SU-DHL-6 (cell line): ENCODE measurements around the gene KLF16.

Source experiments
- H2AFZ ChIP-seq: fragments of 200-600 bp; sonication (generic); 2 replicates; pipeline ENCODE4 v1.6.1; 2014; ENCODE audit warnings: low read depth, mild to moderate bottlenecking, moderate library complexity, mixed read lengths, antibody characterized with exemption, low read length; ENCODE audit not compliant: severe bottlenecking
- H3F3A ChIP-seq: fragments of 200-600 bp; shearing (Covaris generic); 2 replicates; pipeline ENCODE4 v1.6.0; 2016; ENCODE audit warnings: antibody characterized with exemption, mild to moderate bottlenecking; ENCODE audit not compliant: insufficient read depth
- H3K27ac ChIP-seq: fragments of 200-600 bp; sonication (generic); 2 replicates; pipeline ENCODE4 v1.5.1; 2016; ENCODE audit warnings: low read depth, mild to moderate bottlenecking, low read length, moderate library complexity, mixed read lengths
- H3K27me3 ChIP-seq: fragments of 200-600 bp; sonication (generic), shearing (Covaris generic); 2 replicates; pipeline ENCODE4 v1.6.0; 2014; ENCODE audit warnings: mild to moderate bottlenecking, low read length
- H3K36me3 ChIP-seq: fragments of 200-600 bp; sonication (generic); 2 replicates; pipeline ENCODE4 v1.6.1; 2014; ENCODE audit warnings: mild to moderate bottlenecking, low read length, mixed read lengths
- H3K4me2 ChIP-seq: fragments of 300-600, 200-600 bp; shearing (Covaris generic), sonication (generic); 2 replicates; pipeline ENCODE4 v1.6.0; 2014; ENCODE audit warnings: low read length, low read depth, mild to moderate bottlenecking; ENCODE audit not compliant: poor library complexity, severe bottlenecking
- H3K4me3 ChIP-seq: fragments of 200-600 bp; sonication (generic); 2 replicates; pipeline ENCODE4 v1.5.1; 2014; ENCODE audit warnings: antibody characterized with exemption, low read length, mild to moderate bottlenecking, mixed read lengths; ENCODE audit not compliant: insufficient read depth, poor library complexity, severe bottlenecking
- H3K79me2 ChIP-seq: fragments of 200-600 bp; sonication (generic); 2 replicates; pipeline ENCODE4 v1.6.1; 2014; ENCODE audit warnings: mild to moderate bottlenecking, low read length, moderate library complexity; ENCODE audit not compliant: insufficient read depth
- H3K9ac ChIP-seq: fragments of 200-600 bp; sonication (generic); 2 replicates; pipeline ENCODE4 v1.7.0; 2014; ENCODE audit warnings: mild to moderate bottlenecking, low read length
- H3K9me2 ChIP-seq: fragments of 200-600 bp; sonication (generic); replicated peaks from 2 replicates; pipeline ENCODE4 v1.6.1; 2014; ENCODE audit warnings: low read length; ENCODE audit not compliant: insufficient read depth
- H3K9me3 ChIP-seq: fragments of 200-600 bp; sonication (generic); 2 replicates; pipeline ENCODE4 v1.6.1; 2014; ENCODE audit warnings: low read length, mixed read lengths; ENCODE audit not compliant: insufficient read depth
- H4K20me1 ChIP-seq: fragments of 200-600 bp; sonication (generic); 2 replicates; pipeline ENCODE4 v1.6.1; 2014; ENCODE audit warnings: low read depth, mild to moderate bottlenecking, antibody characterized with exemption, low read length, moderate library complexity, mixed read lengths
- CTCF ChIP-seq: fragments of 200-600 bp; sonication (generic); IDR thresholded peaks from one replicate; pipeline ENCODE4 v1.5.1; 2017; ENCODE audit warnings: antibody characterized with exemption, mild to moderate bottlenecking, low read length, moderate library complexity; ENCODE audit not compliant: insufficient read depth, poor library complexity, severe bottlenecking
- EZH2phosphoT487 ChIP-seq: fragments of 200-600 bp; sonication (generic), shearing (Covaris generic); conservative IDR thresholded peaks from 2 replicates; pipeline ENCODE4 v1.6.1; 2018; ENCODE audit warnings: mild to moderate bottlenecking, antibody characterized with exemption, low read length, moderate library complexity, mixed read lengths

Gene KLF16

GRCh38 chr19:1907563-1908363 lies 44.4 kb upstream of the KLF16 start:
- Histone ChIP-seq H3K9me3 (no peaks in the 10 kb centered on the region), H3K36me3 (no peaks in the 10 kb centered on the region), H3K4me2 (no peak overlapping the region), H4K20me1 (no peaks in the 10 kb centered on the region), H3F3A (peaks cover 9% of the 10 kb centered on the region), H3K4me3 (no peak overlapping the region), H3K9me2 (no peaks in the 10 kb centered on the region), H3K9ac (no peak overlapping the region), H2AFZ (no peak overlapping the region), H3K79me2 (peaks cover 57% of the 10 kb centered on the region), H3K27me3 (no peaks in the 10 kb centered on the region), H3K27ac (no peak overlapping the region)
- TF ChIP-seq CTCF (no peak), EZH2phosphoT487 (no peak)

- H3K27me3 ChIP-seq, result no peaks in the 10 kb centered on the region
- H3K4me2 ChIP-seq, result no peak overlapping the region
- H3K4me3 ChIP-seq, result no peak overlapping the region
- H3K27ac ChIP-seq, result no peak overlapping the region
- no peaks in the 10 kb centered on the region for H4K20me1 ChIP-seq
- no peaks in the 10 kb centered on the region for H3K36me3 ChIP-seq
- H3K9ac ChIP-seq, result no peak overlapping the region
- no peaks in the 10 kb centered on the region for H3K9me3 ChIP-seq
- no peaks in the 10 kb centered on the region for H3K9me2 ChIP-seq
- H3K79me2 ChIP-seq, result peaks cover 54% of the 10 kb centered on the region
- H2AFZ ChIP-seq, result no peak overlapping the region
- no peak for TF ChIP-seq EZH2phosphoT487
- no peak for TF ChIP-seq CTCF
- peaks cover 9% of the 10 kb centered on the region for H3F3A ChIP-seq
Observed at GRCh38 chr19:1906985-1907562, 43.7 kb upstream of the KLF16 start.

GRCh38 chr19:1905863-1906375 lies 42.5 kb upstream of the KLF16 start:
- Histone ChIP-seq H3K4me3 (peak overlapping the region; percentile 69), H3K27me3 (no peaks in the 10 kb centered on the region), H3K36me3 (no peaks in the 10 kb centered on the region), H3K9ac (peak overlapping the region; percentile 66), H3K9me3 (no peaks in the 10 kb centered on the region), H3K27ac (peak overlapping the region; percentile 46), H3K79me2 (peaks cover 43% of the 10 kb centered on the region), H2AFZ (no peak overlapping the region), H3K9me2 (no peaks in the 10 kb centered on the region), H3F3A (peaks cover 9% of the 10 kb centered on the region), H3K4me2 (peak overlapping the region; percentile 92), H4K20me1 (no peaks in the 10 kb centered on the region)
- TF ChIP-seq CTCF (no peak), EZH2phosphoT487 (no peak)
